ENCODE results near the gene AURKB. TPM values are rescaled to one million over a fixed set of nuclear protein-coding genes. Genes with fewer than 3 reads are reported as not detected.

Gene AURKB
- total and polyA plus RNA-seq, 2 donors (not counting 1 experiment from before 2014, with no cell fraction given): 1.1 to 5.3 TPM

- Histone ChIP-seq H3K4me1 (ENCODE audit: control insufficient read depth in 2 of 2, insufficient read depth in 2 of 2, low read length in 2 of 2) (peaks cover 32 to 37% of the 10 kb centered on the region in 2 donors), H3K9me3 (ENCODE audit: control extremely low read depth in 1 of 3, control insufficient read depth in 2 of 3, insufficient read depth in 1 of 3, low read length in 2 of 3) (no peaks in the 10 kb centered on the region), H4K20me1 (ENCODE audit: control insufficient read depth, insufficient read depth, low read length, poor library complexity, severe bottlenecking) (peaks cover 37% of the 10 kb centered on the region), H3K36me3 (replicated peaks in 1 of 2; ENCODE audit: control extremely low read depth in 1 of 2, control insufficient read depth in 1 of 2, extremely low read depth in 1 of 2, insufficient read depth in 2 of 2, low read length in 1 of 2) (peaks cover 0 to 41% of the 10 kb centered on the region in 2 experiments), H2AFZ (ENCODE audit: insufficient read depth, low read depth, low read length, poor library complexity, severe bottlenecking) (no peak overlapping the region), H3K4me3 (ENCODE audit: control extremely low read depth in 1 of 5, extremely low read depth in 1 of 5, insufficient read depth in 1 of 5, low read depth in 2 of 5, low read length in 4 of 5) (peak overlapping the region in 1 of 5 experiments; percentile 40), H3K4me2 (replicated peaks; ENCODE audit: low read depth, low read length, poor library complexity, severe bottlenecking) (peak overlapping the region; percentile 59), H3K79me2 (ENCODE audit: control insufficient read depth, insufficient read depth, low read length) (peaks cover 19% of the 10 kb centered on the region), H3K27ac (ENCODE audit: low read length in 2 of 2) (peak overlapping the region; percentile 26 to 63), H3K27me3 (replicated peaks in 1 of 4; ENCODE audit: control extremely low read depth in 1 of 4, control insufficient read depth in 3 of 4, insufficient read depth in 4 of 4, low read length in 3 of 4) (no peaks in the 10 kb centered on the region), H3K9ac (ENCODE audit: low read length) (peak overlapping the region; percentile 34)
- POLR2A ChIA-PET: interaction anchor here (0.7 to 7.5 kb wide), 5 partner anchors 21 to 69 kb away, joined by 3 to 158 read pairs (median 3); partner anchors contain the start of genes CTC1, PFAS and SLC25A35
- intact Hi-C loops (cut with micrococcal nuclease): loop anchor here (10.0 kb wide), 1 partner anchor 209 kb away; the partner anchor contains the start of gene NDEL1
- CTCF ChIA-PET: interaction anchor here (0.9 to 6.0 kb wide), 4 partner anchors 9 to 40 kb away, joined by 3 to 72 read pairs (median 3); partner anchors contain the start of genes AURKB, CTC1 and PFAS
- peak overlapping the region; percentile 49 for H3K4me3 Mint-ChIP-seq
- no peak for ATAC-seq (ENCODE audit: low read depth)
- TF ChIP-seq CTCF (IDR thresholded peaks at IDR 0.05) (no peak), EZH2 (IDR thresholded peaks at IDR 0.05; ENCODE audit: borderline replicate concordance, insufficient read depth, low read depth, low read length, poor library complexity, severe bottlenecking) (no peak)
- peak; percentile 67 for DNase-seq
- WGBS (ENCODE audit: insufficient coverage): 63% methylated on average over 14 of the region's 20 CpGs
- H3K27me3 Mint-ChIP-seq: no peaks in the 10 kb centered on the region
- peaks cover 54% of the 10 kb centered on the region for H3K4me1 Mint-ChIP-seq
- peak overlapping the region; percentile 78 for H3K27ac Mint-ChIP-seq
- no peaks in the 10 kb centered on the region for H3K9me3 Mint-ChIP-seq (ENCODE audit: insufficient read depth)
Observed at GRCh38 chr17:8225813-8226535, 15.6 kb upstream of the AURKB start.

Measured in B cell (primary cell).